Keratinocyte (primary cell): ENCODE results near the gene DAPK2. TPM values are rescaled to one million over a fixed set of nuclear protein-coding genes. Genes with fewer than 3 reads are reported as not detected.

Experiments used
- DNase-seq: peaks from one replicate; pipeline ENCODE4 v3.0.0-alpha.2; 2011; ENCODE audit warnings: low read depth, missing footprints, low spot score
- FAIRE-seq: peaks from 2 replicates; lab custom pipeline; 2011; peaks lifted over from hg19 to GRCh38; lab: Jason Lieb, UNC
- H2AFZ ChIP-seq: 2 replicates; pipeline ENCODE4 v1.6.0; 2012; ENCODE audit warnings: low read length, control low read depth, inconsistent platforms; ENCODE audit not compliant: control insufficient read depth
- H3K27ac ChIP-seq: 2 replicates; pipeline ENCODE4 v1.5.1; 2011; ENCODE audit warnings: low read length; ENCODE audit not compliant: control insufficient read depth, insufficient read depth
- H3K27me3 ChIP-seq: 3 replicates; pipeline ENCODE4 v1.6.0; 2011; ENCODE audit warnings: low read length; ENCODE audit not compliant: control insufficient read depth, insufficient read depth; ENCODE audit errors: extremely low read depth
- H3K36me3 ChIP-seq, 2 experiments: 2 replicates in 1 of 2; 3 replicates in 1 of 2; pipeline ENCODE4 v1.5.1; 2011; ENCODE audit warnings: low read length in 2 of 2, mild to moderate bottlenecking in 1 of 2; ENCODE audit not compliant: control insufficient read depth in 2 of 2, insufficient read depth in 2 of 2; ENCODE audit errors: extremely low read depth in 1 of 2
- H3K4me1 ChIP-seq: 3 replicates; pipeline ENCODE4 v1.5.1; 2011; ENCODE audit warnings: low read length; ENCODE audit not compliant: control insufficient read depth, insufficient read depth; ENCODE audit errors: extremely low read depth
- H3K4me2 ChIP-seq: 3 replicates; pipeline ENCODE4 v1.6.0; 2011; ENCODE audit warnings: low read depth, low read length; ENCODE audit not compliant: control insufficient read depth, insufficient read depth; ENCODE audit errors: extremely low read depth
- H3K4me3 ChIP-seq, 3 experiments: fragments of 200-600 bp in 1 of 3; sonication (generic) in 1 of 3; 2 replicates in 2 of 3; 3 replicates in 1 of 3; pipeline ENCODE4 v1.5.1; 2011 to 2016; ENCODE audit warnings: low read length in 3 of 3, mild to moderate bottlenecking in 3 of 3, control low read depth in 2 of 3, inconsistent platforms in 1 of 3, low read depth in 1 of 3, mixed read lengths in 1 of 3, mixed run types in 1 of 3, moderate library complexity in 1 of 3; ENCODE audit not compliant: control insufficient read depth in 2 of 3, insufficient read depth in 2 of 3; ENCODE audit errors: extremely low read depth in 1 of 3
- H3K79me2 ChIP-seq: 2 replicates; pipeline ENCODE4 v1.6.0; 2012; ENCODE audit warnings: low read length; ENCODE audit not compliant: control insufficient read depth, insufficient read depth
- H3K9ac ChIP-seq: 3 replicates; pipeline ENCODE4 v1.6.0; 2011; ENCODE audit warnings: low read length; ENCODE audit not compliant: control insufficient read depth, insufficient read depth; ENCODE audit errors: extremely low read depth
- H3K9me1 ChIP-seq: 3 replicates; pipeline ENCODE4 v1.6.0; 2011; ENCODE audit warnings: low read length; ENCODE audit not compliant: control insufficient read depth, insufficient read depth; ENCODE audit errors: extremely low read depth
- H3K9me3 ChIP-seq: 2 replicates; pipeline ENCODE4 v1.5.1; 2012; ENCODE audit warnings: low read depth, low read length; ENCODE audit not compliant: control insufficient read depth
- H4K20me1 ChIP-seq: 3 replicates; pipeline ENCODE4 v1.6.0; 2011; ENCODE audit warnings: low read length; ENCODE audit not compliant: control insufficient read depth, insufficient read depth; ENCODE audit errors: extremely low read depth
- CTCF ChIP-seq, 3 experiments: IDR thresholded peaks in 1 of 3; conservative IDR thresholded peaks in 1 of 3; optimal IDR thresholded peaks in 1 of 3; 2 replicates in 2 of 3; 3 replicates in 1 of 3; pipeline versions ENCODE3 to v1.5.1; 2011; ENCODE audit warnings: low read length in 3 of 3, mild to moderate bottlenecking in 3 of 3, moderate library complexity in 2 of 3, control low read depth in 1 of 3, inconsistent platforms in 1 of 3; ENCODE audit not compliant: insufficient read depth in 2 of 3; ENCODE audit errors: extremely low read depth in 1 of 3
- EZH2 ChIP-seq: IDR thresholded peaks from one replicate; pipeline ENCODE4 v1.6.1; 2012; ENCODE audit warnings: inconsistent platforms, mild to moderate bottlenecking, low read length, moderate library complexity
- dilution Hi-C: fragments of 300-500 bp; cut with MboI; formaldehyde crosslinking; loops from one replicate; pipeline ENCODE4 v1.7.0; 2020; ENCODE audit warnings: low sequenced_read_pairs; ENCODE audit not compliant: extremely low pct_ligation_motif_present
- polyA plus RNA-seq, 5 experiments: library from polyadenylated mRNA; depleted of rRNA in 3 of 5; stranded (reverse) in 3 of 5; stranded (forward) in 1 of 5; unstranded in 1 of 5; fragments of >200 nt; gene quantifications; 1 replicate in 1 of 5; 2 replicates in 3 of 5; 3 replicates in 1 of 5; pipeline versions ENCODE4 v1.2.1 to v1.2.3, GENCODE V29; 2011 to 2012; ENCODE audit warnings: missing spikeins in 2 of 5, low read depth in 1 of 5, low replicate concordance in 1 of 5

The DAPK2 gene
- polyA plus RNA-seq, 1 donor (not counting 4 experiments of a cell fraction or from before 2014, with no cell fraction given): 1.4 TPM

GRCh38 chr15:63911160-63911559 lies 135.1 kb downstream of the DAPK2 start:
- no peaks in the 10 kb centered on the region for H4K20me1 ChIP-seq
- H3K4me3 ChIP-seq: no peak overlapping the region
- H2AFZ ChIP-seq: no peak overlapping the region
- H3K36me3 ChIP-seq: no peaks in the 10 kb centered on the region
- H3K27me3 ChIP-seq: no peaks in the 10 kb centered on the region
- H3K79me2 ChIP-seq: no peaks in the 10 kb centered on the region
- peaks cover 46% of the 10 kb centered on the region for H3K4me1 ChIP-seq
- no peak overlapping the region for H3K4me2 ChIP-seq
- TF ChIP-seq CTCF (optimal IDR thresholded peaks at IDR 0.05 in 1 of 3, IDR thresholded peaks at IDR 0.05 in 1 of 3, conservative IDR thresholded peaks at IDR 0.05 in 1 of 3; ENCODE audit: extremely low read depth in 1 of 3, insufficient read depth in 2 of 3, low read length in 3 of 3) (no peak), EZH2 (no peak)
- no peaks in the 10 kb centered on the region for H3K9me3 ChIP-seq
- FAIRE-seq (no peak), DNase-seq (no peak)
- no peak overlapping the region for H3K9ac ChIP-seq
- dilution Hi-C loops: no loop called here
- no peak overlapping the region for H3K27ac ChIP-seq
- H3K9me1 ChIP-seq: no peaks in the 10 kb centered on the region

- dilution Hi-C loops: no loop called here
- no peak overlapping the region for H2AFZ ChIP-seq
- H3K9ac ChIP-seq: peak overlapping the region; percentile 2
- H3K4me2 ChIP-seq: no peak overlapping the region
- H3K79me2 ChIP-seq: no peaks in the 10 kb centered on the region
- no peaks in the 10 kb centered on the region for H3K9me3 ChIP-seq
- H3K9me1 ChIP-seq: no peaks in the 10 kb centered on the region
- DNase-seq (no peak), FAIRE-seq (no peak)
- H3K4me3 ChIP-seq: no peak overlapping the region
- H4K20me1 ChIP-seq: no peaks in the 10 kb centered on the region
- peak overlapping the region; percentile 50 for H3K27ac ChIP-seq
- TF ChIP-seq CTCF (optimal IDR thresholded peaks at IDR 0.05 in 1 of 3, IDR thresholded peaks at IDR 0.05 in 1 of 3, conservative IDR thresholded peaks at IDR 0.05 in 1 of 3; ENCODE audit: extremely low read depth in 1 of 3, insufficient read depth in 2 of 3, low read length in 3 of 3): no peak
- TF ChIP-seq EZH2: no peak
- no peaks in the 10 kb centered on the region for H3K27me3 ChIP-seq
- H3K4me1 ChIP-seq: peaks cover 38% of the 10 kb centered on the region
- H3K36me3 ChIP-seq: no peaks in the 10 kb centered on the region
These were observed 136.4 kb downstream of the DAPK2 start for GRCh38 chr15:63909819-63910437.
